HepG2 (cell line): ENCODE measurements around the gene LORICRIN.

ENCODE experiments used
- CBX5 ChIP-seq: sonication (generic); formaldehyde crosslinking; IDR thresholded peaks from 2 replicates; pipeline ENCODE4 v1.4.0; 2020; ENCODE audit warnings: missing genetic modification reagents, borderline replicate concordance
- PITX1 ChIP-seq: sonication (generic); formaldehyde crosslinking; IDR thresholded peaks from 2 replicates; pipeline ENCODE4 v1.5.1; 2020; ENCODE audit warnings: mild to moderate bottlenecking, missing genetic modification reagents
- TF ChIP-seq, protein P1 (sequence below), 2 experiments: IDR thresholded peaks; 2 replicates each; pipeline ENCODE4 v1.6.1; 2011 to 2012; ENCODE audit warnings: low read length in 2 of 2, borderline replicate concordance in 1 of 2, low read depth in 1 of 2, mild to moderate bottlenecking in 1 of 2, moderate library complexity in 1 of 2

DNA sequence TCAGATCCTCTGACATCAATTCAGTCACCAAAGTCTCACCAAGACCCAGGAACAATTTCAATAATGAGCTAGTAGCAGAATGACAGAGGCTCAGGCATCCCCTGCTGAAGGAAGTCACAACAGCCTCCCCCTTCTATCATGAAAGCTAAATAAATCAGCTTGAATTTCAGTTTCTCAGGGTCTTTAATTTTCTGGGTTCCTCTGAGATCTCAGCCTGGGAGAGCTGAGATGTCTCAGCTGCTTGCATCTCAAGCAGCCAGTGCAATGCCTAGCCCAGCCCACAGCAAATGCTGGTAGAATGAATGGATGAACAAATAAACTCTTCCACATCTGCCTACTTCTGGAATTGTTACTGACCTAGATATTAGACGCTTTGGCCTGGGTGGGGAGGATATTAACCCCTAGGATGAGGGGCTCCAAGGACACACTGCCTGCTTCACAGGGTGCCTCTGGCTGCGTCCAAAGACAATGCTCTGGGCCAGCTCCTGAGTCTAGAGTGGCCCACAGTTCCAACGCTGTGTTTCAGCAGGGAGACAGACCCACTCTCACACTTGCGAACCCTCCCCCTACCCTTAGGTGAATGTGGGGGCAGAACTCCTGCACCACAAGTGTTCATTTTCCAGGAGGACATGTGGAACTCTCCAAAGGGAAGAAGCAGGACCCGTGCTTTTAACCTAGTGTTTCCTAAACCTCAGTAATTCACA, 11.2 kb upstream of the LORICRIN start:
- TF ChIP-seq, protein P1, sequence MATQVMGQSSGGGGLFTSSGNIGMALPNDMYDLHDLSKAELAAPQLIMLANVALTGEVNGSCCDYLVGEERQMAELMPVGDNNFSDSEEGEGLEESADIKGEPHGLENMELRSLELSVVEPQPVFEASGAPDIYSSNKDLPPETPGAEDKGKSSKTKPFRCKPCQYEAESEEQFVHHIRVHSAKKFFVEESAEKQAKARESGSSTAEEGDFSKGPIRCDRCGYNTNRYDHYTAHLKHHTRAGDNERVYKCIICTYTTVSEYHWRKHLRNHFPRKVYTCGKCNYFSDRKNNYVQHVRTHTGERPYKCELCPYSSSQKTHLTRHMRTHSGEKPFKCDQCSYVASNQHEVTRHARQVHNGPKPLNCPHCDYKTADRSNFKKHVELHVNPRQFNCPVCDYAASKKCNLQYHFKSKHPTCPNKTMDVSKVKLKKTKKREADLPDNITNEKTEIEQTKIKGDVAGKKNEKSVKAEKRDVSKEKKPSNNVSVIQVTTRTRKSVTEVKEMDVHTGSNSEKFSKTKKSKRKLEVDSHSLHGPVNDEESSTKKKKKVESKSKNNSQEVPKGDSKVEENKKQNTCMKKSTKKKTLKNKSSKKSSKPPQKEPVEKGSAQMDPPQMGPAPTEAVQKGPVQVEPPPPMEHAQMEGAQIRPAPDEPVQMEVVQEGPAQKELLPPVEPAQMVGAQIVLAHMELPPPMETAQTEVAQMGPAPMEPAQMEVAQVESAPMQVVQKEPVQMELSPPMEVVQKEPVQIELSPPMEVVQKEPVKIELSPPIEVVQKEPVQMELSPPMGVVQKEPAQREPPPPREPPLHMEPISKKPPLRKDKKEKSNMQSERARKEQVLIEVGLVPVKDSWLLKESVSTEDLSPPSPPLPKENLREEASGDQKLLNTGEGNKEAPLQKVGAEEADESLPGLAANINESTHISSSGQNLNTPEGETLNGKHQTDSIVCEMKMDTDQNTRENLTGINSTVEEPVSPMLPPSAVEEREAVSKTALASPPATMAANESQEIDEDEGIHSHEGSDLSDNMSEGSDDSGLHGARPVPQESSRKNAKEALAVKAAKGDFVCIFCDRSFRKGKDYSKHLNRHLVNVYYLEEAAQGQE (IDR thresholded peaks at IDR 0.05; ENCODE audit: borderline replicate concordance in 1 of 2, low read depth in 1 of 2, low read length in 2 of 2): no peak
- TF ChIP-seq CBX5 (CRISPR knock-in tag): no peak
- no peak for TF ChIP-seq PITX1 (CRISPR knock-in tag)
